Smooth muscle cell (in vitro differentiated cells): ENCODE data around the gene CDK3. TPM values are rescaled to one million over a fixed set of nuclear protein-coding genes. Genes with fewer than 3 reads are reported as not detected.

Experiments used
- DNase-seq: peaks from one replicate; lab custom pipeline; 2025; ENCODE audit not compliant: unreplicated experiment; lab: John Stamatoyannopoulos, UW
- H2AFZ ChIP-seq: fragments of 200-600 bp; sonication (generic); 2 replicates; pipeline ENCODE4 v1.6.0; 2016; ENCODE audit warnings: antibody characterized with exemption, low read depth, mild to moderate bottlenecking
- H3F3A ChIP-seq: fragments of 200-600 bp; sonication (generic); 2 replicates; pipeline ENCODE4 v1.6.0; 2017; ENCODE audit warnings: antibody characterized with exemption, low read depth
- H3K27ac ChIP-seq: fragments of 200-600 bp; sonication (generic); 2 replicates; pipeline ENCODE4 v1.5.1; 2016; ENCODE audit warnings: low read depth, mild to moderate bottlenecking
- H3K27me3 ChIP-seq: fragments of 200-600 bp; sonication (generic); 2 replicates; pipeline ENCODE4 v1.6.1; 2016; ENCODE audit warnings: low read depth, mild to moderate bottlenecking
- H3K36me3 ChIP-seq: fragments of 200-600 bp; sonication (generic); 2 replicates; pipeline ENCODE4 v1.5.1; 2016; ENCODE audit warnings: low read depth
- H3K4me1 ChIP-seq: fragments of 200-600 bp; sonication (generic); 2 replicates; pipeline ENCODE4 v1.5.1; 2016; ENCODE audit warnings: low read depth
- H3K4me2 ChIP-seq: fragments of 200-600 bp; sonication (generic); 2 replicates; pipeline ENCODE4 v1.6.0; 2016; ENCODE audit warnings: mild to moderate bottlenecking
- H3K4me3 ChIP-seq: fragments of 200-600 bp; sonication (generic); 2 replicates; pipeline ENCODE4 v1.5.1; 2016; ENCODE audit warnings: mild to moderate bottlenecking
- H3K79me2 ChIP-seq: fragments of 200-600 bp; sonication (generic); 2 replicates; pipeline ENCODE4 v1.6.0; 2016; ENCODE audit warnings: low read depth, mild to moderate bottlenecking
- H3K9ac ChIP-seq: fragments of 200-600 bp; sonication (generic); 2 replicates; pipeline ENCODE4 v1.6.0; 2016; ENCODE audit warnings: low read depth
- H3K9me3 ChIP-seq: fragments of 200-600 bp; sonication (generic); replicated peaks from 2 replicates; pipeline ENCODE4 v1.5.1; 2016; ENCODE audit warnings: low read depth
- H4K20me1 ChIP-seq: fragments of 200-600 bp; sonication (generic); 2 replicates; pipeline ENCODE4 v1.6.0; 2016; ENCODE audit warnings: low read depth
- CTCF ChIP-seq: fragments of 200-600 bp; sonication (generic); IDR thresholded peaks from 2 replicates; pipeline ENCODE4 v1.5.1; 2017; ENCODE audit warnings: borderline replicate concordance, mild to moderate bottlenecking, antibody characterized with exemption; ENCODE audit not compliant: insufficient read depth, poor library complexity, severe bottlenecking
- WGBS: methylation state at CpG from one replicate; pipeline ENCODE4 v1.1.7; 2016; ENCODE audit warnings: low lambda C conversion rate; 5-methylcytosine and 5-hydroxymethylcytosine counted together
- polyA plus RNA-seq: library from polyadenylated mRNA; unstranded; fragments of >200 nt; fragmentation: Nextera tagmentation; extraction: Ambion mirVana; gene quantifications from 2 replicates; pipeline ENCODE4 v1.2.1, GENCODE V29; 2016
- total RNA-seq: library from RNA; depleted of rRNA; stranded (reverse); fragments of >200 nt; gene quantifications from 2 replicates; pipeline ENCODE4 v1.2.3, GENCODE V29; 2014

The CDK3 gene
- total and polyA plus RNA-seq, 2 experiments from 2014 or later, result 1.0 to 3.9 TPM

- no peaks in the 10 kb centered on the region for H3F3A ChIP-seq
These were observed 26.1 kb downstream of the CDK3 start for GRCh38 chr17:76026714-76027158.

GRCh38 chr17:76027159-76027839, 26.6 kb downstream of the CDK3 start, which contains the start of gene EVPL:
EVPL (minus strand) TSS chr17:76027306; CDS start chr17:76027198, 108 bp downstream.
- H3K27ac ChIP-seq, result no peak within 1 kb of the TSS
- no peak within 1 kb of the TSS for H3K9ac ChIP-seq
- H3K27me3 ChIP-seq, result no peaks in the 10 kb centered on the region
- no peak within 1 kb of the TSS for H3K4me3 ChIP-seq
- no peaks in the 10 kb centered on the region for H3K36me3 ChIP-seq
- H4K20me1 ChIP-seq, result no peaks in the 10 kb centered on the region
- TF ChIP-seq CTCF, result no peak
- peaks cover 4% of the 10 kb centered on the region for H3K4me1 ChIP-seq
- H2AFZ ChIP-seq, result no peak within 1 kb of the TSS
- no peak for DNase-seq
- WGBS, result 83% methylated on average over 20 of the region's 24 CpGs
- no peaks in the 10 kb centered on the region for H3K79me2 ChIP-seq
- H3K4me2 ChIP-seq, result no peak within 1 kb of the TSS
- H3F3A ChIP-seq, result no peaks in the 10 kb centered on the region
- H3K9me3 ChIP-seq, result no peaks in the 10 kb centered on the region

More at GRCh38 chr17:76026714-76027158, 26.1 kb downstream of the CDK3 start:
- Histone ChIP-seq H3K9ac (no peak overlapping the region), H3K27me3 (no peaks in the 10 kb centered on the region), H3K27ac (no peak overlapping the region), H3K4me3 (no peak overlapping the region), H4K20me1 (no peaks in the 10 kb centered on the region), H3K79me2 (no peaks in the 10 kb centered on the region), H3K4me1 (peaks cover 4% of the 10 kb centered on the region), H3K4me2 (no peak overlapping the region), H3K9me3 (no peaks in the 10 kb centered on the region), H2AFZ (no peak overlapping the region), H3K36me3 (no peaks in the 10 kb centered on the region)
- DNase-seq, result no peak
- TF ChIP-seq CTCF, result no peak
- WGBS, result 93% methylated on average over 14 of the region's 15 CpGs

GRCh38 chr17:76032073-76032779, 31.6 kb downstream of the CDK3 start:
- Histone ChIP-seq H3K4me2 (no peak overlapping the region), H3K9me3 (no peaks in the 10 kb centered on the region), H3K27ac (no peak overlapping the region), H3K4me1 (peaks cover 9% of the 10 kb centered on the region), H3K79me2 (no peaks in the 10 kb centered on the region), H4K20me1 (no peaks in the 10 kb centered on the region), H3K4me3 (no peak overlapping the region), H2AFZ (no peak overlapping the region), H3K9ac (no peak overlapping the region), H3K27me3 (no peaks in the 10 kb centered on the region), H3F3A (no peaks in the 10 kb centered on the region), H3K36me3 (no peaks in the 10 kb centered on the region)
- no peak for TF ChIP-seq CTCF
- 95% methylated on average over 17 of the region's 20 CpGs for WGBS
- no peak for DNase-seq

GRCh38 chr17:76032780-76033108, 32.1 kb downstream of the CDK3 start:
- TF ChIP-seq CTCF, result no peak
- no peaks in the 10 kb centered on the region for H3K9me3 ChIP-seq
- no peaks in the 10 kb centered on the region for H3K36me3 ChIP-seq
- no peak overlapping the region for H3K4me3 ChIP-seq
- H3K4me2 ChIP-seq, result no peak overlapping the region
- 94% methylated on average over 5 of the region's 5 CpGs for WGBS
- no peak overlapping the region for H2AFZ ChIP-seq
- no peaks in the 10 kb centered on the region for H3K27me3 ChIP-seq
- no peaks in the 10 kb centered on the region for H3K79me2 ChIP-seq
- no peak for DNase-seq
- H3K4me1 ChIP-seq, result peaks cover 14% of the 10 kb centered on the region
- no peak overlapping the region for H3K9ac ChIP-seq
- H3F3A ChIP-seq, result no peaks in the 10 kb centered on the region
- no peak overlapping the region for H3K27ac ChIP-seq
- H4K20me1 ChIP-seq, result no peaks in the 10 kb centered on the region
